HG02884 (cell line): ENCODE data around the gene GPR25.

Experiments
- ATAC-seq: cut with Tn5 transposase; IDR thresholded peaks from one replicate; pipeline ENCODE4 v1.9.1; 2021; ENCODE audit warnings: mild to moderate bottlenecking, moderate library complexity; ENCODE audit not compliant: unreplicated experiment

GPR25 gene

GRCh38 chr1:200873116-200873670, 412 bp downstream of the GPR25 start:
- ATAC-seq = no peak

- ATAC-seq = no peak
Observed at GRCh38 chr1:200873671-200874397, 1.1 kb downstream of the GPR25 start.

GRCh38 chr1:200874694-200875093, 1.9 kb downstream of the GPR25 start:
- ATAC-seq = no peak

GRCh38 chr1:200875416-200875815, 2.6 kb downstream of the GPR25 start:
- ATAC-seq = no peak

GRCh38 chr1:200877010-200877409, 4.2 kb downstream of the GPR25 start:
- ATAC-seq = no peak

- peak; percentile 57 for ATAC-seq
Observed at GRCh38 chr1:200877839-200878551, 5.2 kb downstream of the GPR25 start.

GRCh38 chr1:200880212-200880611, 7.4 kb downstream of the GPR25 start:
- peak; percentile 78 for ATAC-seq

GRCh38 chr1:200883118-200883517, 10.3 kb downstream of the GPR25 start:
- no peak for ATAC-seq

GRCh38 chr1:200885623-200886402, 13.0 kb downstream of the GPR25 start:
- no peak for ATAC-seq

GRCh38 chr1:200886594-200886993, 13.8 kb downstream of the GPR25 start:
- no peak for ATAC-seq

GRCh38 chr1:200887036-200887435, 14.3 kb downstream of the GPR25 start:
- no peak for ATAC-seq

GRCh38 chr1:200887772-200888348, 15.1 kb downstream of the GPR25 start:
- no peak for ATAC-seq

GRCh38 chr1:200888349-200888838, 15.6 kb downstream of the GPR25 start:
- ATAC-seq = peak; percentile 89

GRCh38 chr1:200889571-200889970, 16.8 kb downstream of the GPR25 start:
- ATAC-seq = no peak

- no peak for ATAC-seq
Observed at GRCh38 chr1:200890027-200890426, 17.2 kb downstream of the GPR25 start.

- ATAC-seq = no peak
Observed at GRCh38 chr1:200890818-200891773, 18.3 kb downstream of the GPR25 start.

GRCh38 chr1:200891774-200892157, 19.0 kb downstream of the GPR25 start:
- ATAC-seq = no peak

GRCh38 chr1:200892546-200892945, 19.8 kb downstream of the GPR25 start:
- no peak for ATAC-seq

GRCh38 chr1:200892958-200893357, 20.2 kb downstream of the GPR25 start:
- ATAC-seq = no peak

- ATAC-seq = no peak
Observed at GRCh38 chr1:200893411-200893901, 20.7 kb downstream of the GPR25 start.
